GM12878 (cell line): Measurements from ENCODE around the gene KRTCAP3. TPM values are rescaled to one million over a fixed set of nuclear protein-coding genes. Genes with fewer than 3 reads are reported as not detected.

ENCODE experiments used
- ATAC-seq: fragments of 200-7000 bp; cut with Tn5 transposase; 3 replicates; pipeline ENCODE4 v1.9.1; 2020; ENCODE audit warnings: mild to moderate bottlenecking, moderate library complexity
- BruUV-seq: library from RNA; stranded (reverse); fragments of 400-500 nt; replicated peaks from 2 replicates; lab custom pipeline; 2021; lab: Mats Ljungman, UMichigan
- CTCF ChIA-PET: fragments of 300-600 bp; sonication (Branson Sonifier 250); formaldehyde crosslinking; extraction: SDS; loops from one replicate; lab custom pipeline; 2021; ENCODE audit warnings: inconsistent platforms; lab: Yijun Ruan, JAX
- POLR2A ChIA-PET: fragments of 350-600 bp; formaldehyde crosslinking; extraction: SDS; loops from one replicate; lab custom pipeline; 2021; ENCODE audit warnings: inconsistent platforms; lab: Charles Lee
- RAD21 ChIA-PET: fragments of 300-600 bp; sonication (Branson Sonifier 250); formaldehyde crosslinking; loops from one replicate; lab custom pipeline; 2023; ENCODE audit warnings: antibody characterized with exemption; ENCODE audit not compliant: unreplicated experiment; lab: Charles Lee
- SMC1A ChIA-PET: fragments of 300-600 bp; sonication (Branson Sonifier 250); formaldehyde crosslinking; loops from one replicate; lab custom pipeline; 2023; ENCODE audit not compliant: unreplicated experiment, uncharacterized antibody; lab: Charles Lee
- DNase-seq: peaks from one replicate; pipeline ENCODE4 v3.0.0-alpha.2; 2011; ENCODE audit warnings: low read depth, low spot score
- FAIRE-seq: peaks from 3 replicates; lab custom pipeline; 2011; peaks lifted over from hg19 to GRCh38; lab: Jason Lieb, UNC
- H2AFZ ChIP-seq: 2 replicates; pipeline ENCODE4 v1.6.0; 2011; ENCODE audit warnings: low read depth, low read length, control low read depth; ENCODE audit not compliant: control insufficient read depth
- H3K27ac ChIP-seq: 2 replicates; pipeline ENCODE4 v1.5.1; 2011; ENCODE audit warnings: control low read depth; ENCODE audit not compliant: control insufficient read depth, insufficient read depth
- H3K27me3 ChIP-seq, 2 experiments: replicated peaks in 1 of 2; 2 replicates each; pipeline versions ENCODE4 v1.6.0 to v1.6.1; 2011; ENCODE audit warnings: low read length in 1 of 2; ENCODE audit not compliant: control insufficient read depth in 2 of 2, insufficient read depth in 2 of 2
- H3K36me3 ChIP-seq, 2 experiments: 2 replicates each; pipeline ENCODE4 v1.5.1; 2011; ENCODE audit warnings: low read length in 1 of 2; ENCODE audit not compliant: control insufficient read depth in 2 of 2, insufficient read depth in 2 of 2
- H3K4me1 ChIP-seq: 2 replicates; pipeline ENCODE4 v1.6.1; 2011; ENCODE audit warnings: mild to moderate bottlenecking, low read length, moderate library complexity, mixed read lengths; ENCODE audit not compliant: control insufficient read depth, insufficient read depth
- H3K4me2 ChIP-seq: 2 replicates; pipeline ENCODE4 v1.6.0; 2011; ENCODE audit warnings: control low read depth; ENCODE audit not compliant: control insufficient read depth, insufficient read depth
- H3K4me3 ChIP-seq: fragments of 200-600 bp; sonication (generic); 2 replicates; pipeline ENCODE4 v1.5.1; 2016
- H3K79me2 ChIP-seq: 2 replicates; pipeline ENCODE4 v1.6.0; 2011; ENCODE audit warnings: low read length; ENCODE audit not compliant: control insufficient read depth, insufficient read depth
- H3K9ac ChIP-seq: 2 replicates; pipeline ENCODE4 v1.8.0; 2011; ENCODE audit warnings: low read length, control low read depth, mixed read lengths; ENCODE audit not compliant: control insufficient read depth, insufficient read depth
- H3K9me3 ChIP-seq: replicated peaks from 3 replicates; pipeline ENCODE4 v1.5.1; 2011; ENCODE audit warnings: mild to moderate bottlenecking, low read length; ENCODE audit not compliant: control insufficient read depth, insufficient read depth
- H4K20me1 ChIP-seq: 2 replicates; pipeline ENCODE4 v1.6.0; 2011; ENCODE audit not compliant: control insufficient read depth, insufficient read depth
- ATF3 ChIP-seq: IDR thresholded peaks from 2 replicates; pipeline ENCODE4 v1.6.1; 2011; ENCODE audit warnings: low read depth, mild to moderate bottlenecking, low read length, moderate library complexity, borderline replicate concordance; ENCODE audit errors: extremely low read depth
- BHLHE40 ChIP-seq, 2 experiments: fragments of 450-650 bp in 1 of 2; IDR thresholded peaks; 2 replicates each; pipeline ENCODE4 v1.6.1; 2011 to 2017; ENCODE audit warnings: low read depth in 2 of 2, borderline replicate concordance in 1 of 2, improper control_type of control experiment in 1 of 2, low read length in 1 of 2, mild to moderate bottlenecking in 1 of 2
- BRCA1 ChIP-seq: IDR thresholded peaks from 2 replicates; pipeline ENCODE4 v1.6.1; 2011; ENCODE audit warnings: low read depth, low read length, improper control_type of control experiment
- CHD1 ChIP-seq: IDR thresholded peaks from 2 replicates; pipeline ENCODE4 v1.6.1; 2012; ENCODE audit warnings: low read depth, low read length, improper control_type of control experiment
- CHD2 ChIP-seq: IDR thresholded peaks from 2 replicates; pipeline ENCODE4 v1.6.1; 2011; ENCODE audit warnings: low read depth, low read length, improper control_type of control experiment, borderline replicate concordance
- HSF1 ChIP-seq: fragments of 150-350 bp; IDR thresholded peaks from 2 replicates; pipeline ENCODE4 v1.6.1; 2014; ENCODE audit warnings: mild to moderate bottlenecking, low read depth, low read length
- IKZF1 ChIP-seq: fragments of 450-650 bp; conservative IDR thresholded peaks from 2 replicates; pipeline ENCODE4 v1.6.1; 2017; ENCODE audit warnings: antibody characterized with exemption, mild to moderate bottlenecking
- IRF4 ChIP-seq: IDR thresholded peaks from 2 replicates; pipeline ENCODE4 v1.6.1; 2011; ENCODE audit warnings: low read depth, low read length
- JUNB ChIP-seq: IDR thresholded peaks from 2 replicates; pipeline ENCODE4 v1.6.1; 2016; ENCODE audit warnings: antibody characterized with exemption, mild to moderate bottlenecking
- MTA3 ChIP-seq: IDR thresholded peaks from 2 replicates; pipeline ENCODE4 v1.6.1; 2012; ENCODE audit warnings: low read length, inconsistent platforms, borderline replicate concordance
- NFXL1 ChIP-seq: fragments of 450-650 bp; IDR thresholded peaks from 2 replicates; pipeline ENCODE4 v1.6.1; 2017; ENCODE audit warnings: antibody characterized with exemption, mild to moderate bottlenecking, borderline replicate concordance
- PAX8 ChIP-seq: fragments of 450-650 bp; IDR thresholded peaks from 2 replicates; pipeline ENCODE4 v1.6.1; 2017; ENCODE audit warnings: mild to moderate bottlenecking, moderate library complexity
- PML ChIP-seq: IDR thresholded peaks from 2 replicates; pipeline ENCODE4 v1.6.1; 2012; ENCODE audit warnings: low read length, inconsistent platforms
- RELA ChIP-seq: fragments of 450-650 bp; IDR thresholded peaks from 2 replicates; pipeline ENCODE4 v1.8.0; 2014; ENCODE audit warnings: borderline replicate concordance; ENCODE audit not compliant: partially characterized antibody
- TAF1 ChIP-seq: IDR thresholded peaks from 2 replicates; pipeline ENCODE4 v1.6.1; 2011; ENCODE audit warnings: mild to moderate bottlenecking, low read depth, low read length, borderline replicate concordance
- TARDBP ChIP-seq: IDR thresholded peaks from 2 replicates; pipeline ENCODE4 v1.6.1; 2016; ENCODE audit warnings: borderline replicate concordance
- TCF7 ChIP-seq: IDR thresholded peaks from 2 replicates; pipeline ENCODE4 v1.6.1; 2014; ENCODE audit warnings: antibody characterized with exemption, borderline replicate concordance
- ZNF592 ChIP-seq: fragments of 450-650 bp; IDR thresholded peaks from 2 replicates; pipeline ENCODE4 v1.6.1; 2017; ENCODE audit warnings: mild to moderate bottlenecking, moderate library complexity
- WGBS: methylation state at CpG from one replicate; pipeline ENCODE4 v1.1.6; 2016; ENCODE audit warnings: low lambda C conversion rate; ENCODE audit not compliant: insufficient replicate concordance, insufficient coverage; ENCODE audit errors: missing lambda C conversion rate; 5-methylcytosine and 5-hydroxymethylcytosine counted together
- in situ Hi-C: fragments of 300-500 bp; cut with MboI; formaldehyde crosslinking; loops from 9 replicates; pipeline ENCODE4 v1.14.3; 2018; ENCODE audit warnings: mixed read lengths
- intact Hi-C: fragments of 100-400 bp; cut with micrococcal nuclease; formaldehyde crosslinking; loops from one replicate; pipeline ENCODE4 v1.14.2; 2022; ENCODE audit not compliant: unreplicated experiment
- polyA plus RNA-seq, 11 experiments: library from polyadenylated mRNA; depleted of rRNA in 4 of 11; unstranded in 6 of 11; stranded (reverse) in 5 of 11; fragments of >200 nt; fragmentation: Nextera tagmentation in 4 of 11; fragmentation: Illumina TruSeq in 1 of 11; extraction: Ambion mirVana in 4 of 11; extraction: Trizol in 1 of 11; gene quantifications; 1 replicate in 1 of 11; 2 replicates in 10 of 11; pipeline versions ENCODE4 v1.2.1 to v1.2.3, GENCODE V29; 2011 to 2016; ENCODE audit warnings: inconsistent platforms in 2 of 11, missing spikeins in 2 of 11, low read depth in 1 of 11
- total RNA-seq, 4 experiments: library from RNA; depleted of rRNA in 3 of 4; stranded (reverse); fragments of >200 nt in 3 of 4; fragmentation: Illumina TruSeq in 1 of 4; extraction: Trizol in 1 of 4; gene quantifications; 2 replicates each; pipeline versions ENCODE4 v1.2.1 to v1.2.3, GENCODE V29; 2013 to 2021

The KRTCAP3 gene
- total and polyA plus RNA-seq, 10 of the 15 experiments (the other 5 are each of a cell fraction or from before 2014, with no cell fraction given): 0.26 to 2.2 (median 0.82) TPM; not detected in 1

GRCh38 chr2:27428978-27429541 lies 13.1 kb upstream of the KRTCAP3 start:
- intact Hi-C loops (loop anchor here (2.0 kb wide), 1 partner anchor 20 kb away; the partner anchor contains the start of gene PPM1G), in situ Hi-C loops (no loop called here)
- Histone ChIP-seq H3K27ac (peak overlapping the region; percentile 85), H3K9ac (peak overlapping the region; percentile 91), H4K20me1 (no peaks in the 10 kb centered on the region), H3K79me2 (peaks cover 36% of the 10 kb centered on the region), H3K4me2 (peak overlapping the region; percentile 97), H3K27me3 (no peaks in the 10 kb centered on the region), H3K4me1 (no peaks in the 10 kb centered on the region), H3K4me3 (peak overlapping the region; percentile 97), H3K9me3 (no peaks in the 10 kb centered on the region), H3K36me3 (peaks cover 3 to 6% of the 10 kb centered on the region in 2 experiments; a peak in 2 of 4 replicates), H2AFZ (peak overlapping the region; percentile 93)
- CTCF ChIA-PET: interaction anchor here (0.7 to 5.8 kb wide), 11 partner anchors 17 to 254 kb away, joined by 3 to 52 read pairs (median 5); partner anchors contain the start of genes EIF2B4, GTF3C2, PPM1G and SNX17
- FAIRE-seq (no peak), DNase-seq (no peak), ATAC-seq (peak; percentile 88)
- SMC1A ChIA-PET: interaction anchor here (0.6 to 4.9 kb wide), 14 partner anchors 8 to 377 kb away, joined by 3 to 20 read pairs (median 3); partner anchors contain the start of genes MPV17 and PPM1G
- RAD21 ChIA-PET: interaction anchor here (0.8 to 3.3 kb wide), 11 partner anchors 20 to 254 kb away, joined by 3 to 29 read pairs (median 4); partner anchors contain the start of genes EIF2B4, MPV17, PPM1G and ZNF513
- BruUV-seq: no TSS peak
- 1% methylated on average over 33 of the region's 51 CpGs for WGBS
- POLR2A ChIA-PET: interaction anchor here (0.6 to 5.8 kb wide), 14 partner anchors 10 to 200 kb away, joined by 3 to 71 read pairs (median 4); partner anchors contain the start of genes CCDC121, EIF2B4, GPN1 and GTF3C2
- TF ChIP-seq PAX8: no peak
- no peak for TF ChIP-seq MTA3
- TF ChIP-seq RELA: no peak
- TF ChIP-seq ATF3: no peak
- TF ChIP-seq IRF4: no peak
- no peak for TF ChIP-seq TAF1
- TF ChIP-seq ZNF592: no peak
- no peak for TF ChIP-seq CHD2
- no peak for TF ChIP-seq TARDBP
- no peak for TF ChIP-seq JUNB
- peak in 1 of 2 experiments; percentile 49; a peak in 1 of 4 replicates for TF ChIP-seq BHLHE40 (IDR thresholded peaks at IDR 0.05; ENCODE audit: borderline replicate concordance in 1 of 2, low read depth in 2 of 2, low read length in 1 of 2)
- TF ChIP-seq CHD1: no peak
- TF ChIP-seq NFXL1: no peak
- peak; percentile 49; the same call in 1 of the 2 replicates for TF ChIP-seq IKZF1
- no peak for TF ChIP-seq PML
- peak; percentile 73 for TF ChIP-seq TCF7
- TF ChIP-seq HSF1: no peak
- TF ChIP-seq BRCA1: no peak
